Gastrocnemius medialis (tissue), 4 donors: ENCODE data around the gene MSI2. TPM values are rescaled to one million over a fixed set of nuclear protein-coding genes. Genes with fewer than 3 reads are reported as not detected.

Experiments
- ATAC-seq, 2 donors: fragments of 150-250 bp; one replicate each; pipeline ENCODE4 v1.9.1; 2016
- DNase-seq, 2 donors: peaks; one replicate each; pipeline ENCODE4 v3.0.0-alpha.2; 2019
- H3K27ac ChIP-seq, 4 donors: fragments of 200-600 bp; sonication (generic); 1 replicate in 1 of 4; 2 replicates in 3 of 4; pipeline ENCODE4 v1.5.1; 2016 to 2018; ENCODE audit warnings: mild to moderate bottlenecking in 2 of 4, moderate library complexity in 1 of 4
- H3K27me3 ChIP-seq, 3 donors: fragments of 200-600 bp; sonication (generic) in 2 of 3; 1 replicate in 1 of 3; 2 replicates in 2 of 3; pipeline versions ENCODE4 v1.5.1 to v1.6.0; 2016 to 2019; ENCODE audit warnings: mild to moderate bottlenecking in 1 of 3, moderate library complexity in 1 of 3
- H3K36me3 ChIP-seq, 2 donors: fragments of 200-600 bp; sonication (generic) in 1 of 2; one replicate each; pipeline ENCODE4 v1.5.1; 2017 to 2018
- H3K4me1 ChIP-seq, 2 donors: fragments of 200-600 bp; sonication (generic) in 1 of 2; one replicate each; pipeline ENCODE4 v1.5.1; 2016 to 2017; ENCODE audit warnings: mild to moderate bottlenecking in 2 of 2
- H3K4me3 ChIP-seq, 4 donors: fragments of 200-600 bp; sonication (generic) in 3 of 4; 1 replicate in 1 of 4; 2 replicates in 3 of 4; pipeline ENCODE4 v1.5.1; 2016 to 2019; ENCODE audit warnings: mild to moderate bottlenecking in 2 of 4
- H3K9me3 ChIP-seq, 3 donors: fragments of 200-600 bp; sonication (generic) in 2 of 3; 1 replicate in 1 of 3; 2 replicates in 2 of 3; pipeline ENCODE4 v1.5.1; 2016 to 2019
- POLR2A ChIP-seq, 2 donors: fragments of 450-650 bp; IDR thresholded peaks; one replicate each; pipeline ENCODE4 v1.6.1; 2017; ENCODE audit warnings: antibody characterized with exemption in 2 of 2, mild to moderate bottlenecking in 2 of 2, moderate library complexity in 2 of 2
- in situ Hi-C, 4 donors: fragments of 200-750 bp; cut with MboI; loops; one replicate each; pipeline versions ENCODE4 v1.15.0 to v1.8.0; 2017; ENCODE audit warnings: low sequenced_read_pairs in 4 of 4
- intact Hi-C: fragments of 100-400 bp; cut with DNase I; formaldehyde crosslinking; loops from one replicate; pipeline ENCODE4 v1.15.1; 2023; ENCODE audit warnings: low total_unique reads
- total RNA-seq, 4 donors: library from RNA; depleted of rRNA; stranded (reverse); fragments of >200 nt; gene quantifications; one replicate each; pipeline versions ENCODE4 v1.1.0 to v1.2.3, GENCODE V29; 2016
- TF ChIP-seq, protein P1 (sequence below), 5 experiments: fragments of 450-650 bp in 3 of 5; fragments of 200-600 bp in 2 of 5; sonication (generic) in 2 of 5; IDR thresholded peaks in 4 of 5; conservative IDR thresholded peaks in 1 of 5; 1 replicate in 4 of 5; 2 replicates in 1 of 5; pipeline ENCODE4 v1.5.1; 2016 to 2019; ENCODE audit warnings: antibody characterized with exemption in 5 of 5, mild to moderate bottlenecking in 3 of 5, moderate library complexity in 3 of 5

Gene MSI2
- total RNA-seq, 4 donors from 2014 or later = 33.1 to 66.2 (median 48.5) TPM

- DNase-seq = no peak
- TF ChIP-seq, protein P1, sequence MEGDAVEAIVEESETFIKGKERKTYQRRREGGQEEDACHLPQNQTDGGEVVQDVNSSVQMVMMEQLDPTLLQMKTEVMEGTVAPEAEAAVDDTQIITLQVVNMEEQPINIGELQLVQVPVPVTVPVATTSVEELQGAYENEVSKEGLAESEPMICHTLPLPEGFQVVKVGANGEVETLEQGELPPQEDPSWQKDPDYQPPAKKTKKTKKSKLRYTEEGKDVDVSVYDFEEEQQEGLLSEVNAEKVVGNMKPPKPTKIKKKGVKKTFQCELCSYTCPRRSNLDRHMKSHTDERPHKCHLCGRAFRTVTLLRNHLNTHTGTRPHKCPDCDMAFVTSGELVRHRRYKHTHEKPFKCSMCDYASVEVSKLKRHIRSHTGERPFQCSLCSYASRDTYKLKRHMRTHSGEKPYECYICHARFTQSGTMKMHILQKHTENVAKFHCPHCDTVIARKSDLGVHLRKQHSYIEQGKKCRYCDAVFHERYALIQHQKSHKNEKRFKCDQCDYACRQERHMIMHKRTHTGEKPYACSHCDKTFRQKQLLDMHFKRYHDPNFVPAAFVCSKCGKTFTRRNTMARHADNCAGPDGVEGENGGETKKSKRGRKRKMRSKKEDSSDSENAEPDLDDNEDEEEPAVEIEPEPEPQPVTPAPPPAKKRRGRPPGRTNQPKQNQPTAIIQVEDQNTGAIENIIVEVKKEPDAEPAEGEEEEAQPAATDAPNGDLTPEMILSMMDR (IDR thresholded peaks at IDR 0.05 in 4 of 5, conservative IDR thresholded peaks at IDR 0.05 in 1 of 5) = no peak
- no peak for TF ChIP-seq POLR2A (IDR thresholded peaks at IDR 0.05)
- H3K36me3 ChIP-seq = no peaks in the 10 kb centered on the region
- ATAC-seq = no peak
- H3K4me3 ChIP-seq = no peak overlapping the region
- H3K4me1 ChIP-seq = no peaks in the 10 kb centered on the region
- intact Hi-C loops (no loop called here), in situ Hi-C loops (loop anchor here in 2 of 4 donors (10.0 to 25.0 kb wide), 3 partner anchors 503 to 603 kb away; partner anchors contain the start of gene CCDC182 (in 1 of the 2))
- no peaks in the 10 kb centered on the region for H3K27me3 ChIP-seq
- H3K9me3 ChIP-seq = no peaks in the 10 kb centered on the region
- H3K27ac ChIP-seq = no peak overlapping the region
Observed at GRCh38 chr17:57234739-57235092, 21.6 kb upstream of the MSI2 start.

GRCh38 chr17:57235124-57235523 lies 21.2 kb upstream of the MSI2 start:
- in situ Hi-C loops = loop anchor here in 2 of 4 donors (10.0 to 25.0 kb wide), 3 partner anchors 502 to 602 kb away; partner anchors contain the start of gene CCDC182 (in 1 of the 2)
- TF ChIP-seq, protein P1 (IDR thresholded peaks at IDR 0.05 in 4 of 5, conservative IDR thresholded peaks at IDR 0.05 in 1 of 5) = no peak
- TF ChIP-seq POLR2A (IDR thresholded peaks at IDR 0.05) = no peak

DNA sequence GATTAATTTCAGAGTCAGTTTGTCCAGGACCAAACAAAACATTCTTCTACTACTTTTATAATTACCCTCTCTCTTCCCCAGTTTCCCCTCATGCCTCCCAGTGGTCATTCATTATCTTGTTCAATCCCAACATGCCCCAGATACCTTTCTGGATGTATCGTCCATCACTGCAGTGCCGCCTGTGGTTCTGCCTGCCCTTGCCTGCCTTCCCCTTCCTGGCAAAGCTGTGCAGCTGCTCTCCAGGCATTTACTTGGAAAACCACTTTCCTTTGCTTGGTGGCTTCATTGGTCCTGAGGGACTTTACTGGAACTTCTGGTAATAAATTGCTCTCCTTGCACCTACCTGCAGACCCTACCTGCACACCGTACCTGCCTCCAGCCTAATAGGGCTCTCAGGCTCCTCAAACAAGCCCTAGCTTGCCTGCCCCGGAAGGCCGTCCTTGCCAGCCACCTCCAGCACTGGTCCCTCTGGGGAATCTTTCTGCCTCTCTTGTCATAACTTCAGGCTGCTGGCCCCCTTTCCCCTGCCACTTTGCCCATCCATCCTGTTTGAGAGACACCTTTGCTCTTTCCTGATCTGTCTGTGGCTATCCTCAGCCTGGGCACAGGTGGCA lies 19.5 kb upstream of the MSI2 start:
- DNase-seq (no peak), ATAC-seq (no peak)
- no peaks in the 10 kb centered on the region for H3K36me3 ChIP-seq
- H3K4me3 ChIP-seq = no peak overlapping the region
- H3K9me3 ChIP-seq = no peaks in the 10 kb centered on the region
- no peak overlapping the region for H3K27ac ChIP-seq
- TF ChIP-seq, protein P1 (IDR thresholded peaks at IDR 0.05 in 4 of 5, conservative IDR thresholded peaks at IDR 0.05 in 1 of 5) = no peak
- TF ChIP-seq POLR2A (IDR thresholded peaks at IDR 0.05) = no peak
- H3K27me3 ChIP-seq = no peaks in the 10 kb centered on the region
- intact Hi-C loops = no loop called here
- H3K4me1 ChIP-seq = peaks cover 2% of the 10 kb centered on the region in 2 donors
- in situ Hi-C loops = loop anchor here in 2 of 4 donors (10.0 to 25.0 kb wide), 3 partner anchors 501 to 601 kb away; partner anchors contain the start of gene CCDC182 (in 1 of the 2)

More at GRCh38 chr17:57235124-57235523, 21.2 kb upstream of the MSI2 start:
- Histone ChIP-seq H3K36me3 (no peaks in the 10 kb centered on the region), H3K27me3 (no peaks in the 10 kb centered on the region), H3K4me3 (no peak overlapping the region), H3K27ac (no peak overlapping the region), H3K9me3 (no peaks in the 10 kb centered on the region), H3K4me1 (no peaks in the 10 kb centered on the region)
- intact Hi-C loops = no loop called here
- ATAC-seq = no peak
- no peak for DNase-seq

DNA sequence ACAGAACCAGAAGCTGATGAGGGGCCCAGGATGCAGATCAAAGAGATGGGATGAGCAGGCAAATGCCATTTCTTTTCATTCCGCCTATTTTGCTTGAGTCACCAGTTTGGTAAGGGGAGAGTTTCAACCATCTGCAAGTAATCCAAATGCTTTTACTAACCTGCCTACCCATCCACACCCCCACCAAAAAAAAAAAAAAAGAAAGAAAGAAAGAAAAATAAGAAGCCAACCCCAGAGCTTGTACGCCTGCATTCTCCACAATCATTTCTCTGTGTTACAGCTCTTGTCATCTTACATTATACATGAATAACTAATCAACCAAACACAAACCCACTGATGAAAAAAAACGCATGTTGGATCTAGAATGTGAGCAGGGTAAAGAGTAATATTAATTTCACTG lies 15.7 kb upstream of the MSI2 start:
- no peak for ATAC-seq
- TF ChIP-seq POLR2A (IDR thresholded peaks at IDR 0.05) = no peak
- TF ChIP-seq, protein P1 (IDR thresholded peaks at IDR 0.05 in 4 of 5, conservative IDR thresholded peaks at IDR 0.05 in 1 of 5) = no peak
- in situ Hi-C loops = loop anchor here in 2 of 4 donors (25.0 kb wide), 2 partner anchors 497 to 597 kb away; partner anchors contain the start of gene CCDC182 (in 1 of the 2)
- H3K27me3 ChIP-seq = no peaks in the 10 kb centered on the region
- H3K4me1 ChIP-seq = peaks cover 12 to 13% of the 10 kb centered on the region in 2 donors
- intact Hi-C loops = loop anchor here (5.0 kb wide), 5 partner anchors 42 to 767 kb away; partner anchors contain the start of gene SRSF1
- H3K27ac ChIP-seq = no peak overlapping the region
- H3K36me3 ChIP-seq = no peaks in the 10 kb centered on the region
- DNase-seq = no peak
- no peak overlapping the region for H3K4me3 ChIP-seq
- H3K9me3 ChIP-seq = no peaks in the 10 kb centered on the region
